Fibroblast of lung (primary cell): ENCODE data around the gene CATSPERD. TPM values are rescaled to one million over a fixed set of nuclear protein-coding genes. Genes with fewer than 3 reads are reported as not detected.

Source experiments
- DNase-seq, 2 donors: peaks; one replicate each; pipeline versions ENCODE4 v3.0.0 to v3.0.0-alpha.2; 2010; ENCODE audit warnings: low read depth in 2 of 2
- H2AFZ ChIP-seq: 2 replicates; pipeline ENCODE4 v1.5.1; 2012; ENCODE audit warnings: low read length, control low read depth, inconsistent platforms
- H3K27ac ChIP-seq: 2 replicates; pipeline ENCODE4 v1.5.1; 2011; ENCODE audit warnings: low read length, control low read depth; ENCODE audit not compliant: insufficient read depth
- H3K27me3 ChIP-seq: 2 replicates; pipeline ENCODE4 v1.5.1; 2011; ENCODE audit warnings: mild to moderate bottlenecking, low read length; ENCODE audit not compliant: control insufficient read depth, insufficient read depth
- H3K36me3 ChIP-seq: 2 replicates; pipeline ENCODE4 v1.5.1; 2011; ENCODE audit warnings: low read length; ENCODE audit not compliant: control insufficient read depth, insufficient read depth
- H3K4me1 ChIP-seq: 2 replicates; pipeline ENCODE4 v1.5.1; 2011; ENCODE audit warnings: low read length; ENCODE audit not compliant: control insufficient read depth, insufficient read depth; ENCODE audit errors: extremely low read depth
- H3K4me2 ChIP-seq: 2 replicates; pipeline ENCODE4 v1.5.1; 2011; ENCODE audit warnings: low read length, control low read depth; ENCODE audit not compliant: insufficient read depth; ENCODE audit errors: extremely low read depth
- H3K4me3 ChIP-seq, 4 experiments: fragments of 200-600 bp in 1 of 4; sonication (generic) in 1 of 4; replicated peaks in 1 of 4; 2 replicates each; pipeline ENCODE4 v1.5.1; 2011 to 2016; ENCODE audit warnings: low read length in 4 of 4, low read depth in 3 of 4, mild to moderate bottlenecking in 3 of 4, control low read depth in 2 of 4, inconsistent platforms in 1 of 4, mixed read lengths in 1 of 4; ENCODE audit not compliant: insufficient read depth in 1 of 4; ENCODE audit errors: control extremely low read depth in 1 of 4
- H3K79me2 ChIP-seq: 2 replicates; pipeline ENCODE4 v1.5.1; 2012; ENCODE audit warnings: mild to moderate bottlenecking, low read length, inconsistent platforms; ENCODE audit not compliant: control insufficient read depth, insufficient read depth
- H3K9ac ChIP-seq: 2 replicates; pipeline ENCODE4 v1.5.1; 2011; ENCODE audit warnings: mild to moderate bottlenecking, low read length, control low read depth; ENCODE audit not compliant: insufficient read depth
- H3K9me3 ChIP-seq: 2 replicates; pipeline ENCODE4 v1.5.1; 2012; ENCODE audit warnings: low read depth, low read length; ENCODE audit not compliant: control insufficient read depth, insufficient read depth
- H4K20me1 ChIP-seq: 2 replicates; pipeline ENCODE4 v1.5.1; 2011; ENCODE audit warnings: low read length; ENCODE audit not compliant: control insufficient read depth, insufficient read depth; ENCODE audit errors: extremely low read depth
- EZH2 ChIP-seq: IDR thresholded peaks from 2 replicates; pipeline ENCODE4 v1.5.1; 2012; ENCODE audit warnings: low read length, control low read depth, mild to moderate bottlenecking; ENCODE audit errors: missing control alignments
- polyA plus RNA-seq, 2 donors: library from polyadenylated mRNA; depleted of rRNA in 1 of 2; stranded (reverse) in 1 of 2; unstranded in 1 of 2; fragments of >200 nt; gene quantifications; 2 replicates each; pipeline ENCODE4 v1.2.1, GENCODE V29; 2011 to 2012; ENCODE audit warnings: missing spikeins in 1 of 2
- total RNA-seq: library from RNA; depleted of rRNA; stranded (reverse); fragments of >200 nt; gene quantifications from 2 replicates; pipeline ENCODE4 v1.2.1, GENCODE V29; 2014
- TF ChIP-seq, protein P1 (sequence below), 2 donors: IDR thresholded peaks in 1 of 2; conservative IDR thresholded peaks in 1 of 2; 1 replicate in 1 of 2; 2 replicates in 1 of 2; pipeline ENCODE4 v1.5.1; 2011 to 2012; ENCODE audit warnings: low read length in 2 of 2, control low read depth in 1 of 2, inconsistent platforms in 1 of 2, low read depth in 1 of 2, mild to moderate bottlenecking in 1 of 2

Gene CATSPERD
- total and polyA plus RNA-seq, 2 donors (not counting 1 experiment from before 2014, with no cell fraction given) = not detected

- peaks cover 4% of the 10 kb centered on the region for H3K4me1 ChIP-seq
These were observed 38.3 kb upstream of the CATSPERD start for GRCh38 chr19:5682107-5682482.

GRCh38 chr19:5683177-5683886, 37.1 kb upstream of the CATSPERD start:
- no peaks in the 10 kb centered on the region for H4K20me1 ChIP-seq
- no peak overlapping the region for H2AFZ ChIP-seq
- H3K79me2 ChIP-seq = peaks cover 10% of the 10 kb centered on the region
- H3K27ac ChIP-seq = no peak overlapping the region
- H3K9me3 ChIP-seq = no peaks in the 10 kb centered on the region
- no peak for DNase-seq
- no peak overlapping the region for H3K4me3 ChIP-seq
- peaks cover 3% of the 10 kb centered on the region for H3K27me3 ChIP-seq
- H3K4me2 ChIP-seq = no peak overlapping the region
- H3K4me1 ChIP-seq = peaks cover 4% of the 10 kb centered on the region
- TF ChIP-seq, protein P1, sequence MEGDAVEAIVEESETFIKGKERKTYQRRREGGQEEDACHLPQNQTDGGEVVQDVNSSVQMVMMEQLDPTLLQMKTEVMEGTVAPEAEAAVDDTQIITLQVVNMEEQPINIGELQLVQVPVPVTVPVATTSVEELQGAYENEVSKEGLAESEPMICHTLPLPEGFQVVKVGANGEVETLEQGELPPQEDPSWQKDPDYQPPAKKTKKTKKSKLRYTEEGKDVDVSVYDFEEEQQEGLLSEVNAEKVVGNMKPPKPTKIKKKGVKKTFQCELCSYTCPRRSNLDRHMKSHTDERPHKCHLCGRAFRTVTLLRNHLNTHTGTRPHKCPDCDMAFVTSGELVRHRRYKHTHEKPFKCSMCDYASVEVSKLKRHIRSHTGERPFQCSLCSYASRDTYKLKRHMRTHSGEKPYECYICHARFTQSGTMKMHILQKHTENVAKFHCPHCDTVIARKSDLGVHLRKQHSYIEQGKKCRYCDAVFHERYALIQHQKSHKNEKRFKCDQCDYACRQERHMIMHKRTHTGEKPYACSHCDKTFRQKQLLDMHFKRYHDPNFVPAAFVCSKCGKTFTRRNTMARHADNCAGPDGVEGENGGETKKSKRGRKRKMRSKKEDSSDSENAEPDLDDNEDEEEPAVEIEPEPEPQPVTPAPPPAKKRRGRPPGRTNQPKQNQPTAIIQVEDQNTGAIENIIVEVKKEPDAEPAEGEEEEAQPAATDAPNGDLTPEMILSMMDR (conservative IDR thresholded peaks at IDR 0.05 in 1 of 2, IDR thresholded peaks at IDR 0.05 in 1 of 2; ENCODE audit: low read depth in 1 of 2, low read length in 2 of 2) = no peak
- no peak for TF ChIP-seq EZH2
- no peaks in the 10 kb centered on the region for H3K36me3 ChIP-seq
- H3K9ac ChIP-seq = no peak overlapping the region

More at GRCh38 chr19:5682107-5682482, 38.3 kb upstream of the CATSPERD start:
- no peak for DNase-seq
- Histone ChIP-seq H3K36me3 (no peaks in the 10 kb centered on the region), H3K27ac (no peak overlapping the region), H3K9me3 (no peaks in the 10 kb centered on the region), H3K9ac (no peak overlapping the region), H4K20me1 (no peaks in the 10 kb centered on the region), H3K4me3 (no peak overlapping the region), H3K27me3 (peaks cover 3% of the 10 kb centered on the region), H3K4me2 (no peak overlapping the region), H2AFZ (no peak overlapping the region), H3K79me2 (peaks cover 10% of the 10 kb centered on the region)
- TF ChIP-seq, protein P1 (conservative IDR thresholded peaks at IDR 0.05 in 1 of 2, IDR thresholded peaks at IDR 0.05 in 1 of 2; ENCODE audit: low read depth in 1 of 2, low read length in 2 of 2) = no peak
- no peak for TF ChIP-seq EZH2

DNA sequence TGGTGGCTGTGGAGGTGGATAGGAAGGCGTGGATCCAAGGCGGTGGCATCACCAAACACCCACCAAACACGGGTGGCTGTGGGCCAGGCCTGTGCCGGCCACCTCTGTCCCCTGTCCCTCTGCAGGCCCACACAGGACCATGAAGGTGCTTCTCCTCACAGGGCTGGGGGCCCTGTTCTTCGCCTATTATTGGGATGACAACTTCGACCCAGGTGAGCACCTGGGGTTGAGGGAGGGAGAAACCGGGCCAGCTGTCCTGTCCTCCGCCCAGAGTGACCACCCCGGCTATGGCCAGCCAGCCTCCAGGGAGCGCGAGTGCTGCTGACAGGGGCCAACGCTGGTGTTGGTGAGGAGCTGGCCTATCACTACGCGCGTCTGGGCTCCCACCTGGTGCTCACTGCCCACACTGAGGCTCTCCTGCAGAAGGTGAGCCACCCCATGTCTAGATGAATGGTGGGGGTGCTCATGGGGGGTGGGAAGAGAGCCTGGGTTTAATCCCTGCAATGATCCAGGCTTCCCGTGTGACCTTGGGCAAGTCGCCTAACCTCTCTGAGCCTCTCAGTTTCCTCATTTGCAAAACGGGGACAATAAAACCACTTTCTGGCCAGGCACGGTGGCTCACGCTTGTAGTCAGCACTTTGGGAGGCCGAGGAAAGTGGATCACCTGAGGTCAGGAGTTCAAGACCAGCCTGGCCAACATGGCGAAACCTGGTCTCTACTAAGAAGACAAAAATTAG, 35.6 kb upstream of the CATSPERD start:
- Histone ChIP-seq H3K27ac (no peak overlapping the region), H2AFZ (no peak overlapping the region), H3K36me3 (no peaks in the 10 kb centered on the region), H3K4me2 (no peak overlapping the region), H3K9me3 (no peaks in the 10 kb centered on the region), H4K20me1 (no peaks in the 10 kb centered on the region), H3K4me3 (no peak overlapping the region), H3K4me1 (no peaks in the 10 kb centered on the region), H3K9ac (no peak overlapping the region), H3K27me3 (peaks cover 3% of the 10 kb centered on the region), H3K79me2 (peaks cover 2% of the 10 kb centered on the region)
- no peak for DNase-seq
- TF ChIP-seq, protein P1 (conservative IDR thresholded peaks at IDR 0.05 in 1 of 2, IDR thresholded peaks at IDR 0.05 in 1 of 2; ENCODE audit: low read depth in 1 of 2, low read length in 2 of 2) = no peak
- TF ChIP-seq EZH2 = no peak
